HG03025 (cell line): ENCODE measurements around the gene ARCN1.
"Not testable (repeated sequence)": the region's sequence is repeated elsewhere in the genome, so short reads cannot be mapped to it uniquely, and the experiment has no call there.

ENCODE experiments used
- ATAC-seq: cut with Tn5 transposase; IDR thresholded peaks from one replicate; pipeline ENCODE4 v1.9.1; 2021; ENCODE audit warnings: mild to moderate bottlenecking, moderate library complexity; ENCODE audit not compliant: unreplicated experiment, low FRiP score

ARCN1 gene

GRCh38 chr11:118544010-118544646 lies 28.1 kb upstream of the ARCN1 start:
- ATAC-seq = no peak

- no peak for ATAC-seq
These were observed 27.6 kb upstream of the ARCN1 start for GRCh38 chr11:118544647-118545010.

- ATAC-seq = no peak
These were observed 26.7 kb upstream of the ARCN1 start for GRCh38 chr11:118545533-118545932.

GRCh38 chr11:118547132-118547531 lies 25.1 kb upstream of the ARCN1 start:
- no peak for ATAC-seq

- ATAC-seq = no peak
These were observed 19.9 kb upstream of the ARCN1 start for GRCh38 chr11:118552341-118552740.

DNA sequence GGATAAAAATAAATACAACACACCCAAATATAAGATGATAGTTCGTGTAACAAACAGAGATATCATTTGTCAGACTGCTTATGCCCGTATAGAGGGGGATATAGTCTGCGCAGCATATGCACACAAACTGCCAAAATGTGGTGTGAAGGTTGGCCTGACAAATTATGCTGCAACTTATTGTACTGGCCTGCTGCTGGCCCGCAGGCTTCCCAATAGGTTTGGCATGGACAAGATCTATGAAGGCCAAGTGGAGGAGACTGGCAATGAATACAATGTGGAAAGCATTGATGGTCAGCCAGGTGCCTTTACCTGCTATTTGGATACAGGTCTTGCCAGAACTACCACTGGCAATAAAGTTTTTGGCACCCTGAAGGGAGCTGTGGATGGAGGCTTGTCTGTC lies 11.4 kb upstream of the ARCN1 start:
- no peak for ATAC-seq

GRCh38 chr11:118565051-118565450 lies 7.2 kb upstream of the ARCN1 start:
- ATAC-seq = no peak

DNA sequence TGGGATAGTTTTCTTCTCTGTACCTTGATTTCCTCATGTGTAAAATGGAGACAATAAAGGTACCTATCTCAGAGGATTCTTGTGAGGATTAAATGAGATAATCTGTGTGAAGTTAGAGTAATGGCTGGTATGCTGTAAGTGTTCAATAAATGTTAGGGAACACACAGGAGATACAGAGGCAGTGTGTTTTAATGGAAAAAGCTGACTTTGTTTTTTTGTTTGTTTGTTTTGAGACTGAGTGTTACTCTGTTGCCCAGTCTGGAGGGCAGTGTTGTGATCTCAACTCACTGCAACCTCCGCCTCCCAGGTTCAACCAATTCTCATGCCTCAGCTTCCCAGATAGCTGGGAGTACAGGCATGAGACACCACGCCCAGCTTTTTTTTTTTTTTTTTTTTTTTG lies 2.5 kb upstream of the ARCN1 start:
- ATAC-seq = no peak

- ATAC-seq = no peak
These were observed 1.4 kb upstream of the ARCN1 start for GRCh38 chr11:118570787-118571186.

- not testable (repeated sequence) for ATAC-seq
These were observed 528 bp upstream of the ARCN1 start for GRCh38 chr11:118571701-118572060.

DNA sequence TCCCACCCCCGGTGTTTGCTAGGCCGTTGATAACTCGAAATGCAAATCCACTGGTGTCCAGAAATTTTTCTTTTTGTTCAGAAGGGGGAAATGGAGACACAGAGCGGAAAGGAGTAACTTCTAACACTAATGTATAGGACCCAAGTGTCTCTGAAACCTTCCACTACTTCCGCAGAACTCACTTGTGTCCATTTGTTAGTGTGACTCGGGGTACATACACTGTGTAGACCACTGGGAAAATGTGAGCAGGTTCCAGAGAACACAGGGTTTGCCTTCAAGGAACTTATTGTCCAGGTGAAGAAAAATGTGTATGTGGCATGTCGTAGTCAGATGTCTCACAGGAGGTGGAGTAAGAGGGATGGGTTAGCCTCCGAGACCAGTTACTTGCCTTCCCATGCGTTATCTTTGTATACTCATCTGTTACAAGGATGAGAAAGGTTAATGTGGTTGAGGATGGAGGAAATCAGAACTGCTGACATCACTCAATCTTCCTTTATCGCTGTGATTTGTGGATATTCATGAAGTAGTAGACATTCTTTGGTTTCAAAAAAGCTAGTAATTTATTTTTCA lies 857 bp downstream of the ARCN1 start:
- peak; percentile 12 for ATAC-seq

- ATAC-seq = no peak
These were observed 2.4 kb downstream of the ARCN1 start for GRCh38 chr11:118574636-118575035.

DNA sequence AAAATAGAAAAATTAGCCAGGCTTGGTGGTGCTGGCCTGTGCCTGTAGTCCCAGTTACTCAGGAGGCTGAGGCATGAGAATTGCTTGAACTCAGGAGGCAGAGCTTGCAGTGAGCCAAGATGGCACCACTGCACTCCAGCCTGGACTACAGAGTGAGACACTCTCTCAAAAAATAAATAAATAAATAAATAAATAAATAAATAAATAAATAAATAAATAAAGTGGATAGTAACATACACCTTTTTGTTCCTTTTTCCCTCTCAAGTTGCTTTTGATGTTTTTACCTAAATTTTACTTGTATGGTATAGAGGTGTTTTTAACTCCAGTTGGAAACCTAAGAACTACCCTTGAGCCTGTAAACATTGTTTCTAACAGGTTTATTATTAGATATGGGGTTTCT lies 5.8 kb downstream of the ARCN1 start:
- ATAC-seq = not testable (repeated sequence)

DNA sequence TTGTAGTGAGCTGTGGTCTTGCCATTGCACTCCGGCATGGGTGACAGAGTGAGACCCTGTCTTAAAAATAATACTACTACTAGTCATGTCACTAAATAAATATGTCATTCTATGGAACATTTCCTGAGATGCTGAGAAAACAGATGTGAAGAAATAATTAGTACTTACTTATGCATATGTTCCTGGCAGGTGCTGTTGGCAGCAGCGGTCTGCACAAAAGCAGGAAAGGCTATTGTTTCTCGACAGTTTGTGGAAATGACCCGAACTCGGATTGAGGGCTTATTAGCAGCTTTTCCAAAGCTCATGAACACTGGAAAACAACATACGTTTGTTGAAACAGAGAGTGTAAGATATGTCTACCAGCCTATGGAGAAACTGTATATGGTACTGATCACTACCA lies 8.8 kb downstream of the ARCN1 start:
- no peak for ATAC-seq

GRCh38 chr11:118587952-118588351 lies 15.7 kb downstream of the ARCN1 start:
- no peak for ATAC-seq

GRCh38 chr11:118592616-118593367 lies 20.6 kb downstream of the ARCN1 start:
- ATAC-seq = no peak

- ATAC-seq = not testable (repeated sequence)
These were observed 22.8 kb downstream of the ARCN1 start for GRCh38 chr11:118594984-118595383.

- ATAC-seq = no peak
These were observed 24.3 kb downstream of the ARCN1 start for GRCh38 chr11:118596224-118597146.

DNA sequence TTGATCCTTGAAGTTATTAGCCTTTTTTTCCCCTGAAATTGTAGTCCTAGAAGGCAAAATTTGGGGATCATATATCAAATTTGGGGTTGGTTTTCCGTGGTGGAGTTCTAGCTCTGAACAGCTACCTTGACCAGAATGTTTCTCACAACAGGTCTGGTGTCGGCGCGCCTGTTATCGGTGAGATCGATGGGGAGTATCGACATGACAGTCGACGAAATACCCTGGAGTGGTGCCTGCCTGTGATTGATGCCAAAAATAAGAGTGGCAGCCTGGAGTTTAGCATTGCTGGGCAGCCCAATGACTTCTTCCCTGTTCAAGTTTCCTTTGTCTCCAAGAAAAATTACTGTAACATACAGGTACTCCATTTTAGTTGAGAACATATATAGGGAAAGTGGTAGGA lies 25.3 kb downstream of the ARCN1 start:
- no peak for ATAC-seq

DNA sequence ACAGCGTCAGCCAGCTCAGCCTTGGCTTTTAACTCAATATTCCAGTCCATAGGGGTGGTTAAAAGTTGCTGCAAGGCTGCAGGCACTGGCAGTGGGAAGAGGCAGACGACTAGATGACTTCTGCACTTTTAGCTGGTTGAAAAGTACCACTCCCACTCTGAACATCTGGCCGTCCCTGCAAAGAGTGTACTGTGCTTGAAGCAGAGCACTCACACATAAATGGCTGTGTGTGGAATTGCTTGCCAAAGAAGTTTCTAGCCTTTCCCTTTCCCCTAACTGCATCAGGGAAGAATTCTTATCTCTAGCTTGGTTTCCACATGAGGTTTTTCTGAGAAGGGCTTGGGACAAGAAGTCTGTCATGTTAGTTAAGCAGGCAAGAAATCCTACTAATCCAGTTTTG lies 30.1 kb downstream of the ARCN1 start:
- ATAC-seq = no peak

DNA sequence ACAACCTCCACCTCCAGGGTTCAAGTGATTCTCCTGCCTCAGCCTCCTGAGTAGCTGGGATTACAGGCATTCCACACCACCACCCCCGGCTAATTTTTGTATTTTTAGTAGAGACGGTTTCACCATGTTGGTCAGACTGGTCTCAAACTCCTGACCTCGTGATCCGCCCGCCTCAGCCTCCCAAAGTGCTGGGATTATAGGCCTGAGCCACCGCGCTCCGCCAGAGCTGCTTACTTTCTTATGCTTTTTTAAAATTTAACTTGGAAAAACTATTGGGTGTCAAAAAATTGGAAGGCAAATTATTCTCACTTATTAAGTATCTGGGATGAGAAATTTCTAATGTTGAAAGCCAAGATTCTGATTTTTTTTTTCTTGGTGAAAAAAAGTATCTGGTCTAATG lies 31.5 kb downstream of the ARCN1 start:
- not testable (repeated sequence) for ATAC-seq
